ENCODE measurements around the gene IGF2R. TPM values are rescaled to one million over a fixed set of nuclear protein-coding genes. Genes with fewer than 3 reads are reported as not detected.

Gene IGF2R
- total RNA-seq, 2 donors from 2014 or later = 60.3 to 91.3 TPM

- no peaks in the 10 kb centered on the region for H3K36me3 ChIP-seq
- intact Hi-C loops (cut with DNase I) = no loop called here
- no peaks in the 10 kb centered on the region for H3K4me1 ChIP-seq (replicated peaks)
- 26% methylated on average over 8 of the region's 8 CpGs for WGBS
- no peak for TF ChIP-seq POLR2A (IDR thresholded peaks at IDR 0.05)
- TF ChIP-seq POLR2AphosphoS5 (IDR thresholded peaks at IDR 0.05) = no peak
- no peak for TF ChIP-seq CTCF (IDR thresholded peaks at IDR 0.05)
- no peak overlapping the region for H3K4me3 ChIP-seq
- no peak overlapping the region for H3K27ac ChIP-seq
- DNase-seq (ENCODE audit: low spot score) = no peak
- no peaks in the 10 kb centered on the region for H3K27me3 ChIP-seq (replicated peaks; ENCODE audit: insufficient read depth)
- H3K9me3 ChIP-seq = no peaks in the 10 kb centered on the region
Observed at GRCh38 chr6:159929819-159930218, 39.1 kb upstream of the IGF2R start.

GRCh38 chr6:159931112-159931511, 37.8 kb upstream of the IGF2R start:
- Histone ChIP-seq H3K9me3 (no peaks in the 10 kb centered on the region), H3K4me1 (replicated peaks) (no peaks in the 10 kb centered on the region), H3K36me3 (no peaks in the 10 kb centered on the region), H3K4me3 (no peak overlapping the region), H3K27ac (no peak overlapping the region), H3K27me3 (replicated peaks; ENCODE audit: insufficient read depth) (no peaks in the 10 kb centered on the region)
- DNase-seq (ENCODE audit: low spot score) = no peak
- TF ChIP-seq CTCF (IDR thresholded peaks at IDR 0.05) (no peak), POLR2AphosphoS5 (IDR thresholded peaks at IDR 0.05) (no peak), POLR2A (IDR thresholded peaks at IDR 0.05) (no peak)
- 89% methylated on average over 3 of the region's 3 CpGs for WGBS
- intact Hi-C loops (cut with DNase I) = no loop called here

GRCh38 chr6:159931846-159932245, 37.0 kb upstream of the IGF2R start:
- Histone ChIP-seq H3K4me1 (replicated peaks) (no peaks in the 10 kb centered on the region), H3K4me3 (no peak overlapping the region), H3K9me3 (no peaks in the 10 kb centered on the region), H3K27ac (no peak overlapping the region), H3K36me3 (no peaks in the 10 kb centered on the region), H3K27me3 (replicated peaks; ENCODE audit: insufficient read depth) (no peaks in the 10 kb centered on the region)
- DNase-seq (ENCODE audit: low spot score) = no peak
- intact Hi-C loops (cut with DNase I) = no loop called here
- TF ChIP-seq POLR2AphosphoS5 (IDR thresholded peaks at IDR 0.05) (no peak), CTCF (IDR thresholded peaks at IDR 0.05) (no peak), POLR2A (IDR thresholded peaks at IDR 0.05) (no peak)
- whole genome bisulfite sequencing = 56% methylated on average over 4 of the region's 4 CpGs

GRCh38 chr6:159933077-159933476, 35.8 kb upstream of the IGF2R start:
- no peak for DNase-seq (ENCODE audit: low spot score)
- WGBS = 100% methylated on average over 1 of the region's 1 CpG
- Histone ChIP-seq H3K27ac (no peak overlapping the region), H3K27me3 (replicated peaks; ENCODE audit: insufficient read depth) (no peaks in the 10 kb centered on the region), H3K4me3 (no peak overlapping the region), H3K4me1 (replicated peaks) (no peaks in the 10 kb centered on the region), H3K36me3 (no peaks in the 10 kb centered on the region), H3K9me3 (no peaks in the 10 kb centered on the region)
- intact Hi-C loops (cut with DNase I) = no loop called here
- TF ChIP-seq POLR2AphosphoS5 (IDR thresholded peaks at IDR 0.05) = no peak
- TF ChIP-seq CTCF (IDR thresholded peaks at IDR 0.05) = no peak
- TF ChIP-seq POLR2A (IDR thresholded peaks at IDR 0.05) = no peak

- Histone ChIP-seq H3K36me3 (no peaks in the 10 kb centered on the region), H3K4me3 (no peak overlapping the region), H3K4me1 (replicated peaks) (no peaks in the 10 kb centered on the region), H3K27ac (no peak overlapping the region), H3K27me3 (replicated peaks; ENCODE audit: insufficient read depth) (no peaks in the 10 kb centered on the region), H3K9me3 (no peaks in the 10 kb centered on the region)
- intact Hi-C loops (cut with DNase I) = no loop called here
- 73% methylated on average over 4 of the region's 4 CpGs for WGBS
- TF ChIP-seq POLR2AphosphoS5 (IDR thresholded peaks at IDR 0.05) (no peak), POLR2A (IDR thresholded peaks at IDR 0.05) (no peak), CTCF (IDR thresholded peaks at IDR 0.05) (no peak)
- DNase-seq (ENCODE audit: low spot score) = no peak
Observed at GRCh38 chr6:159934181-159934580, 34.7 kb upstream of the IGF2R start.
